ENCODE measurements around the gene C10orf67. TPM values are rescaled to one million over a fixed set of nuclear protein-coding genes. Genes with fewer than 3 reads are reported as not detected.

The C10orf67 gene
- total RNA-seq, 1 experiment from 2014 or later: 0.45 TPM

DNA sequence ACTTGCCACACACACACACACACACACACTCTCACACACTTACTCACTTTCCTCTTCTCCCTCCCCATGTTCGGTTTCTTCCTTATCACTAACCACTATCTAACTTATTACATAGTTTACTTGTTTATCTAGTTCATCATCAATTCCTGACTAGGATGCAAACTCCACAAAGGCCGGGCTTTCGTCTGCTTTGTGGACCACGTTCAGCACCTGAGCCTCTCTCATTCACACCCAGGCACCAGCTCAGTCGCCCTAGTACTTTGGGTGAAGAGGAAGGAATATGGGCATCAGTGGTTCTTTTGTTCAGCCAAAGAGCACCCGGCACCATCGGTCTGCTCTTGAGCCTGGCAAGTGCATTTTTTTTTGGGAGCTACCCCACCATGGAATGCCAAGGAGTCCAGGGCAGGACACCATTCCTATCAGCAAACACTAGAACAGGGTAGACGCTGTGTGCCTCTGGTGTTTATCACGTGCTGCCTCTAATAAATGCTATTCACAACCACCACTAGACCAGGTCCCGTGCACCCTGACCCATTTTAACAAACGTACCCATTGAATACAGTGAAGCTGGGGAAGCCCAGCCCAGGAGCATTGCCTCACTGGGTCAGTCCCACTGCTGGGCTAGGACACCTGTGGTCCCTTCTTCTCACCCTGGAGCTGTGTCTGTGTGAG is 2.2 kb downstream of the C10orf67 start:
- Mint-ChIP-seq H3K27me3 (ENCODE audit: unreplicated experiment) (no peaks in the 10 kb centered on the region), H3K27ac (ENCODE audit: unreplicated experiment) (no peak overlapping the region), H3K9me3 (ENCODE audit: low read depth, unreplicated experiment) (no peaks in the 10 kb centered on the region), H3K4me3 (ENCODE audit: low read depth, unreplicated experiment) (no peak overlapping the region), H3K4me1 (ENCODE audit: low read depth, unreplicated experiment) (peaks cover 38% of the 10 kb centered on the region), H3K36me3 (ENCODE audit: insufficient read depth, unreplicated experiment) (peaks cover 9% of the 10 kb centered on the region)
- no TSS peak for BruUV-seq (replicated peaks)
- no peak for DNase-seq
- intact Hi-C loops (cut with micrococcal nuclease; ENCODE audit: unreplicated experiment): no loop called here
- TF ChIP-seq, protein P1, sequence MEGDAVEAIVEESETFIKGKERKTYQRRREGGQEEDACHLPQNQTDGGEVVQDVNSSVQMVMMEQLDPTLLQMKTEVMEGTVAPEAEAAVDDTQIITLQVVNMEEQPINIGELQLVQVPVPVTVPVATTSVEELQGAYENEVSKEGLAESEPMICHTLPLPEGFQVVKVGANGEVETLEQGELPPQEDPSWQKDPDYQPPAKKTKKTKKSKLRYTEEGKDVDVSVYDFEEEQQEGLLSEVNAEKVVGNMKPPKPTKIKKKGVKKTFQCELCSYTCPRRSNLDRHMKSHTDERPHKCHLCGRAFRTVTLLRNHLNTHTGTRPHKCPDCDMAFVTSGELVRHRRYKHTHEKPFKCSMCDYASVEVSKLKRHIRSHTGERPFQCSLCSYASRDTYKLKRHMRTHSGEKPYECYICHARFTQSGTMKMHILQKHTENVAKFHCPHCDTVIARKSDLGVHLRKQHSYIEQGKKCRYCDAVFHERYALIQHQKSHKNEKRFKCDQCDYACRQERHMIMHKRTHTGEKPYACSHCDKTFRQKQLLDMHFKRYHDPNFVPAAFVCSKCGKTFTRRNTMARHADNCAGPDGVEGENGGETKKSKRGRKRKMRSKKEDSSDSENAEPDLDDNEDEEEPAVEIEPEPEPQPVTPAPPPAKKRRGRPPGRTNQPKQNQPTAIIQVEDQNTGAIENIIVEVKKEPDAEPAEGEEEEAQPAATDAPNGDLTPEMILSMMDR (IDR thresholded peaks at IDR 0.05; ENCODE audit: unreplicated experiment): no peak
- CTCF ChIA-PET: no interaction called here

DNA sequence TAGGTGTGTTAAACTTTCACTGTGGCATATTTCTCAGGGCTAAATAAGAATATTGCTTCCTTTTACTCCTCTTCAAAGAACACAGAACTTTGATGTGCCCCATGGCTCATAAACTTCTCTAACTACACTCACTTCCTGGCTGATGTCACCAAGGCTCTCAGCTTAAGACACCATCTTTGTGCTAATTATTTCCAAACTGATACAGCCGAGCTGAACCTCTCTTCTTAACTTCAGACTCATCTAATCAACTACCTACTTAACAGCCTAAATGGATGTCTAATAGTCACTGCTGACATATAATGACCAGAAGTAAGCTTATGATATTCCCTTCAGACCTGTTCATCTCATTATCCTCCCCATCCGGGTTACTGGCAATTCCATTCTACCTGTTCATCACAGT is 3.6 kb downstream of the C10orf67 start:
- TF ChIP-seq, protein P1 (IDR thresholded peaks at IDR 0.05; ENCODE audit: unreplicated experiment): no peak
- H3K36me3 Mint-ChIP-seq (ENCODE audit: insufficient read depth, unreplicated experiment): peaks cover 9% of the 10 kb centered on the region
- H3K4me3 Mint-ChIP-seq (ENCODE audit: low read depth, unreplicated experiment): no peak overlapping the region
- no peaks in the 10 kb centered on the region for H3K27me3 Mint-ChIP-seq (ENCODE audit: unreplicated experiment)
- H3K27ac Mint-ChIP-seq (ENCODE audit: unreplicated experiment): no peak overlapping the region
- CTCF ChIA-PET: interaction anchor here (1.1 kb wide), 1 partner anchor 25 kb away, joined by 4 read pairs; no protein-coding TSS in a partner anchor
- BruUV-seq (replicated peaks): no TSS peak
- intact Hi-C loops (cut with micrococcal nuclease; ENCODE audit: unreplicated experiment): no loop called here
- DNase-seq: no peak
- peaks cover 38% of the 10 kb centered on the region for H3K4me1 Mint-ChIP-seq (ENCODE audit: low read depth, unreplicated experiment)
- no peaks in the 10 kb centered on the region for H3K9me3 Mint-ChIP-seq (ENCODE audit: low read depth, unreplicated experiment)

DNA sequence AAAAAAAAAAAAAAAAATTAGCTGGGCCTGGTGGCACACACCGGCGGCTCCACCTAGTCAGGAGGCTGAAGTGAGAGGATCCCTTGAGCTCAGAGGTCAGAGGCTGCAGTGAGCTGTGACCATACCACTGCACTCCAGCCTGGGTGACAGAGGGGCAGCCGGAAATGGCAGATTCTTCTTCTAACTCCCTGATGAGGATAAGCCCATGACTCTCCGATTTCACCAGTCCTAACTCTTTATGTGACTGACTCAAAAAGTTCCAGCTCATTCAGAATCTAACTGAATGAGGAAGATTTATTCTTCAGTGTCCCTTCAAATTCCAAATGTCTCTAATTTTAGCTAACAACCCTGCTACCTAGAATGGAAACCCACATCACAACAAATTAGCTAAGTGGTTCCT is 4.2 kb downstream of the C10orf67 start:
- no peak for DNase-seq
- CTCF ChIA-PET: interaction anchor here (1.1 kb wide), 1 partner anchor 24 kb away, joined by 4 read pairs; no protein-coding TSS in a partner anchor
- intact Hi-C loops (cut with micrococcal nuclease; ENCODE audit: unreplicated experiment): no loop called here
- H3K4me3 Mint-ChIP-seq (ENCODE audit: low read depth, unreplicated experiment): no peak overlapping the region
- peaks cover 34% of the 10 kb centered on the region for H3K4me1 Mint-ChIP-seq (ENCODE audit: low read depth, unreplicated experiment)
- peaks cover 9% of the 10 kb centered on the region for H3K36me3 Mint-ChIP-seq (ENCODE audit: insufficient read depth, unreplicated experiment)
- BruUV-seq (replicated peaks): no TSS peak
- TF ChIP-seq, protein P1 (IDR thresholded peaks at IDR 0.05; ENCODE audit: unreplicated experiment): no peak
- no peaks in the 10 kb centered on the region for H3K9me3 Mint-ChIP-seq (ENCODE audit: low read depth, unreplicated experiment)
- H3K27me3 Mint-ChIP-seq (ENCODE audit: unreplicated experiment): no peaks in the 10 kb centered on the region
- H3K27ac Mint-ChIP-seq (ENCODE audit: unreplicated experiment): no peak overlapping the region

DNA sequence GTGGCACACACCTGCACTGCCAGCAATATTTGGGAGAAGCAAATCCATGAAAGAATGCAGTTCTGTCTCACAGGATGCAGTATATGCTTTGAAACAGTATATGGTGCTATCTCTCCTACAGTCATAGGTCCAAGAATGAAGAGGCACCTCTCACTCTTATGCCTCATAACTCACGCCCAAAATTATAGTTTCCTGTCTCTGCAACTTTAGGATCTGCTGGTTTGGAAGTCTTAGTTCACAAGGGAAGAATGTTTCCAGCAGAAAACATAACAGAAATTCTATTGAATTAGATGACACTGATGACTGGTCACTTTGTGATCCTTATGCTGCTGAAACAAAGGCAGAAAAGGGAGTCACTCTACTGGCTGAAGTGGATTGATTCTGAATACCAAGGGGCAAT is 5.7 kb downstream of the C10orf67 start:
- peaks cover 30% of the 10 kb centered on the region for H3K4me1 Mint-ChIP-seq (ENCODE audit: low read depth, unreplicated experiment)
- TF ChIP-seq, protein P1 (IDR thresholded peaks at IDR 0.05; ENCODE audit: unreplicated experiment): no peak
- intact Hi-C loops (cut with micrococcal nuclease; ENCODE audit: unreplicated experiment): loop anchor here (2.0 kb wide), 1 partner anchor 24 kb away; no protein-coding TSS in a partner anchor
- no TSS peak for BruUV-seq (replicated peaks)
- H3K4me3 Mint-ChIP-seq (ENCODE audit: low read depth, unreplicated experiment): no peak overlapping the region
- DNase-seq: no peak
- H3K27me3 Mint-ChIP-seq (ENCODE audit: unreplicated experiment): no peaks in the 10 kb centered on the region
- no peaks in the 10 kb centered on the region for H3K36me3 Mint-ChIP-seq (ENCODE audit: insufficient read depth, unreplicated experiment)
- CTCF ChIA-PET: no interaction called here
- no peak overlapping the region for H3K27ac Mint-ChIP-seq (ENCODE audit: unreplicated experiment)
- H3K9me3 Mint-ChIP-seq (ENCODE audit: low read depth, unreplicated experiment): no peaks in the 10 kb centered on the region

Data from Calu3 (cell line).